Omental fat pad (tissue), 4 donors: ENCODE data around the gene RTN4R. TPM values are rescaled to one million over a fixed set of nuclear protein-coding genes. Genes with fewer than 3 reads are reported as not detected.
"Not testable (repeated sequence)": the region's sequence is repeated elsewhere in the genome, so short reads cannot be mapped to it uniquely, and the experiment has no call there.

ENCODE experiments used
- ATAC-seq: fragments of 150-250 bp; one replicate; pipeline ENCODE4 v1.9.1; 2016; ENCODE audit warnings: mild to moderate bottlenecking, moderate library complexity; ENCODE audit not compliant: low FRiP score
- DNase-seq: peaks from one replicate; pipeline ENCODE4 v3.0.0-alpha.2; 2019; ENCODE audit warnings: low spot score
- CTCF ChIP-seq, 3 donors: fragments of 450-650 bp; IDR thresholded peaks; one replicate each; pipeline ENCODE4 v1.5.1; 2016 to 2017; ENCODE audit warnings: antibody characterized with exemption in 3 of 3, mild to moderate bottlenecking in 3 of 3, moderate library complexity in 2 of 3
- total RNA-seq, 4 donors: library from RNA; depleted of rRNA; stranded (reverse); fragments of >200 nt; gene quantifications; one replicate each; pipeline ENCODE4 v1.1.0, GENCODE V29; 2016

The RTN4R gene
- total RNA-seq, 4 donors from 2014 or later, result 0.25 to 2.3 (median 1.3) TPM

- DNase-seq, result no peak
- ATAC-seq, result peak; percentile 4
- TF ChIP-seq CTCF (IDR thresholded peaks at IDR 0.05), result no peak
Observed at GRCh38 chr22:20267441-20268278, 458 bp downstream of the RTN4R start.

- not testable (repeated sequence) for DNase-seq, ATAC-seq
Observed at GRCh38 chr22:20266667-20267440, 1.3 kb downstream of the RTN4R start.

GRCh38 chr22:20265772-20266666 is 2.1 kb downstream of the RTN4R start:
- not testable (repeated sequence) for DNase-seq, ATAC-seq

GRCh38 chr22:20264614-20265452 is 3.3 kb downstream of the RTN4R start:
- DNase-seq (no peak), ATAC-seq (no peak)
- no peak for TF ChIP-seq CTCF (IDR thresholded peaks at IDR 0.05)

GRCh38 chr22:20263404-20264281 is 4.5 kb downstream of the RTN4R start:
- DNase-seq, ATAC-seq: not testable (repeated sequence)

- no peak for TF ChIP-seq CTCF (IDR thresholded peaks at IDR 0.05)
- DNase-seq, result no peak
- ATAC-seq, result no peak
Observed at GRCh38 chr22:20262582-20263147, 5.5 kb downstream of the RTN4R start.

GRCh38 chr22:20261848-20262581 is 6.1 kb downstream of the RTN4R start:
- DNase-seq (no peak), ATAC-seq (no peak)
- no peak for TF ChIP-seq CTCF (IDR thresholded peaks at IDR 0.05)
